PC-3 (cell line): ENCODE data around the gene GABRR1. TPM values are rescaled to one million over a fixed set of nuclear protein-coding genes. Genes with fewer than 3 reads are reported as not detected.

Experiments
- ATAC-seq: fragments of 200-7000 bp; cut with Tn5 transposase; 2 replicates; pipeline ENCODE4 v1.9.1; 2020; ENCODE audit warnings: mild to moderate bottlenecking, moderate library complexity
- BruUV-seq: library from RNA; stranded (reverse); fragments of 400-500 nt; replicated peaks from 2 replicates; lab custom pipeline; 2021; lab: Mats Ljungman, UMichigan
- CTCF ChIA-PET: fragments of 300-600 bp; sonication (Branson Sonifier 250); formaldehyde crosslinking; loops from one replicate; lab custom pipeline; 2022; ENCODE audit warnings: antibody characterized with exemption; lab: Charles Lee
- POLR2A ChIA-PET: fragments of 300-600 bp; sonication (Branson Sonifier 250); formaldehyde crosslinking; loops from one replicate; lab custom pipeline; 2022; ENCODE audit warnings: antibody characterized with exemption; ENCODE audit not compliant: unreplicated experiment; lab: Charles Lee
- DNase-seq: peaks from one replicate; pipeline ENCODE4 v3.0.0-alpha.2; 2015
- H2AFZ ChIP-seq: fragments of 300-600 bp; sonication (generic); 2 replicates; pipeline ENCODE4 v1.6.0; 2016; ENCODE audit warnings: antibody characterized with exemption, low read length
- H3F3A ChIP-seq: fragments of 300-600 bp; sonication (generic); one replicate; pipeline ENCODE4 v1.6.0; 2017; ENCODE audit warnings: antibody characterized with exemption, low read length, control low read depth, mild to moderate bottlenecking; ENCODE audit not compliant: unreplicated experiment
- H3K27ac ChIP-seq: fragments of 300-600 bp; sonication (generic); 2 replicates; pipeline ENCODE4 v1.5.1; 2016; ENCODE audit warnings: mild to moderate bottlenecking, low read length
- H3K27me3 ChIP-seq: fragments of 300-600 bp; sonication (generic); 2 replicates; pipeline ENCODE4 v1.6.1; 2016; ENCODE audit warnings: low read length, mixed read lengths
- H3K36me3 ChIP-seq: fragments of 300-600 bp; sonication (generic); 2 replicates; pipeline ENCODE4 v1.6.1; 2016; ENCODE audit warnings: low read depth, mixed run types, low read length, mixed read lengths
- H3K4me1 ChIP-seq: fragments of 300-600 bp; sonication (generic); 2 replicates; pipeline ENCODE4 v1.5.1; 2016; ENCODE audit warnings: low read length; ENCODE audit not compliant: insufficient read depth
- H3K4me2 ChIP-seq: fragments of 300-600 bp; sonication (generic); 2 replicates; pipeline ENCODE4 v1.6.0; 2016; ENCODE audit warnings: low read length
- H3K4me3 ChIP-seq: fragments of 300-600 bp; sonication (generic); 2 replicates; pipeline ENCODE4 v1.5.1; 2016; ENCODE audit warnings: mild to moderate bottlenecking, low read length, mixed read lengths
- H3K79me2 ChIP-seq: fragments of 300-600 bp; sonication (generic); 2 replicates; pipeline ENCODE4 v1.6.1; 2017; ENCODE audit warnings: low read length, mixed read lengths
- H3K9ac ChIP-seq: fragments of 300-600 bp; sonication (generic); 2 replicates; pipeline ENCODE4 v1.6.0; 2016; ENCODE audit warnings: mild to moderate bottlenecking, low read length
- H3K9me2 ChIP-seq: fragments of 300-600 bp; sonication (generic); replicated peaks from 2 replicates; pipeline ENCODE4 v1.6.1; 2016; ENCODE audit warnings: mixed run types, low read length, mixed read lengths
- H3K9me3 ChIP-seq: fragments of 300-600 bp; sonication (generic); 2 replicates; pipeline ENCODE4 v1.6.1; 2016; ENCODE audit warnings: low read length, mixed read lengths
- H4K20me1 ChIP-seq: fragments of 300-600 bp; sonication (generic); 2 replicates; pipeline ENCODE4 v1.6.1; 2016; ENCODE audit warnings: low read length, mixed read lengths
- CTCF ChIP-seq: fragments of 300-600 bp; sonication (generic); conservative IDR thresholded peaks from 2 replicates; pipeline ENCODE4 v1.5.1; 2017; ENCODE audit warnings: antibody characterized with exemption, low read depth, mild to moderate bottlenecking, low read length
- EZH2 ChIP-seq: fragments of 300-600 bp; sonication (generic); IDR thresholded peaks from one replicate; pipeline ENCODE4 v1.6.1; 2017; ENCODE audit warnings: antibody characterized with exemption, mild to moderate bottlenecking, low read length; ENCODE audit not compliant: unreplicated experiment
- EZH2phosphoT487 ChIP-seq: fragments of 300-600 bp; sonication (generic); IDR thresholded peaks from 2 replicates; pipeline ENCODE4 v1.6.1; 2018; ENCODE audit warnings: mild to moderate bottlenecking, antibody characterized with exemption, low read length, borderline replicate concordance
- intact Hi-C: fragments of 100-400 bp; cut with micrococcal nuclease; formaldehyde crosslinking; loops from 2 replicates; pipeline ENCODE4 v1.9.0; 2023
- total RNA-seq: library from RNA; depleted of rRNA; stranded (reverse); fragments of >200 nt; gene quantifications from 2 replicates; pipeline ENCODE4 v1.2.3, GENCODE V29; 2014

Gene GABRR1
- total RNA-seq, 1 experiment from 2014 or later, result not detected

- H3K4me1 ChIP-seq, result peaks cover 16% of the 10 kb centered on the region
- peak; percentile 81 for ATAC-seq
- H3F3A ChIP-seq, result no peaks in the 10 kb centered on the region
- ChIA-PET POLR2A (interaction anchor here (0.5 kb wide), 1 partner anchor 66 kb away, joined by 3 read pairs; the partner anchor contains the start of gene PNRC1), CTCF (no interaction called here)
- H3K9ac ChIP-seq, result peak within 1 kb of the TSS; percentile 81
- H4K20me1 ChIP-seq, result no peaks in the 10 kb centered on the region
- H2AFZ ChIP-seq, result peak within 1 kb of the TSS; percentile 98
- BruUV-seq, result no TSS peak
- H3K9me2 ChIP-seq, result no peaks in the 10 kb centered on the region
- peak within 1 kb of the TSS; percentile 50 for H3K27ac ChIP-seq
- H3K36me3 ChIP-seq, result no peaks in the 10 kb centered on the region
- TF ChIP-seq EZH2phosphoT487, result peak; percentile 35; the same call in 1 of the 2 replicates
- TF ChIP-seq EZH2, result no peak
- TF ChIP-seq CTCF, result no peak
- intact Hi-C loops, result no loop called here
- peak within 1 kb of the TSS; percentile 87 for H3K4me3 ChIP-seq
- peaks cover 38% of the 10 kb centered on the region for H3K79me2 ChIP-seq
- H3K27me3 ChIP-seq, result no peaks in the 10 kb centered on the region
- DNase-seq, result peak; percentile 60
- no peaks in the 10 kb centered on the region for H3K9me3 ChIP-seq
- H3K4me2 ChIP-seq, result peak within 1 kb of the TSS; percentile 99
Measured at GRCh38 chr6:89145956-89146717, 71.0 kb downstream of the GABRR1 start, which contains the start of gene PM20D2. Gene PM20D2 (plus strand): TSS chr6:89146055. CDS start chr6:89146145, 90 bp downstream.

GRCh38 chr6:89145091-89145955 is 71.8 kb downstream of the GABRR1 start:
- Histone ChIP-seq H3K9ac (peak overlapping the region; percentile 81), H3K9me3 (no peaks in the 10 kb centered on the region), H3K4me3 (peak overlapping the region; percentile 87), H3K27ac (peak overlapping the region; percentile 50), H3K36me3 (no peaks in the 10 kb centered on the region), H4K20me1 (no peaks in the 10 kb centered on the region), H3K9me2 (no peaks in the 10 kb centered on the region), H3K79me2 (peaks cover 38% of the 10 kb centered on the region), H3K27me3 (no peaks in the 10 kb centered on the region), H3F3A (no peaks in the 10 kb centered on the region), H3K4me1 (peaks cover 23% of the 10 kb centered on the region), H3K4me2 (peak overlapping the region; percentile 99), H2AFZ (peak overlapping the region; percentile 98)
- DNase-seq (peak; percentile 31), ATAC-seq (peak; percentile 28)
- intact Hi-C loops, result no loop called here
- no peak for TF ChIP-seq EZH2
- no peak for TF ChIP-seq EZH2phosphoT487
- TF ChIP-seq CTCF, result no peak
- ChIA-PET POLR2A (interaction anchor here (0.6 kb wide), 1 partner anchor 112 kb away, joined by 3 read pairs; no protein-coding TSS in a partner anchor), CTCF (interaction anchor here (0.5 kb wide), 1 partner anchor 158 kb away, joined by 4 read pairs; no protein-coding TSS in a partner anchor)
- no TSS peak for BruUV-seq
